ENCODE measurements around the gene SPDEF. TPM values are rescaled to one million over a fixed set of nuclear protein-coding genes. Genes with fewer than 3 reads are reported as not detected.

Gene SPDEF
- total and polyA plus RNA-seq, 7 experiments from 2014 or later, result 0.39 to 0.40 TPM; not detected in 5

GRCh38 chr6:34536251-34536958 lies 19.7 kb downstream of the SPDEF start:
- no peaks in the 10 kb centered on the region for H3K36me3 ChIP-seq (ENCODE audit: control insufficient read depth in 2 of 3, insufficient read depth in 3 of 3, low read length in 3 of 3)
- Mint-ChIP-seq H3K4me1 (no peaks in the 10 kb centered on the region), H3K27ac (no peak overlapping the region), H3K4me3 (no peak overlapping the region), H3K9me3 (no peaks in the 10 kb centered on the region), H3K36me3 (no peaks in the 10 kb centered on the region), H3K27me3 (no peaks in the 10 kb centered on the region)
- H3K27ac ChIP-seq (ENCODE audit: low read depth, low read length), result no peak overlapping the region
- intact Hi-C loops (cut with micrococcal nuclease), result no loop called here
- no peaks in the 10 kb centered on the region for H3K4me1 ChIP-seq (ENCODE audit: control insufficient read depth in 2 of 2, insufficient read depth in 2 of 2, low read length in 2 of 2)
- ChIA-PET CTCF (interaction anchor here (0.5 kb wide), 1 partner anchor 49 kb away, joined by 4 read pairs; no protein-coding TSS in a partner anchor), POLR2A (no interaction called here)
- no peaks in the 10 kb centered on the region for H3K9me3 ChIP-seq (ENCODE audit: control insufficient read depth in 2 of 3, low read length in 3 of 3)
- H3K4me3 ChIP-seq (ENCODE audit: low read length), result no peak overlapping the region
- no peaks in the 10 kb centered on the region for H3K27me3 ChIP-seq (ENCODE audit: control insufficient read depth in 2 of 2, insufficient read depth in 2 of 2, low read length in 2 of 2)
- ATAC-seq (no peak), DNase-seq (no peak)

- intact Hi-C loops (cut with micrococcal nuclease), result no loop called here
- ChIA-PET CTCF (no interaction called here), POLR2A (no interaction called here)
- no peaks in the 10 kb centered on the region for H3K27me3 Mint-ChIP-seq
- ATAC-seq (no peak), DNase-seq (no peak)
- Histone ChIP-seq H3K27ac (ENCODE audit: low read depth, low read length) (no peak overlapping the region), H3K4me3 (ENCODE audit: low read length) (no peak overlapping the region), H3K27me3 (ENCODE audit: control insufficient read depth in 2 of 2, insufficient read depth in 2 of 2, low read length in 2 of 2) (no peaks in the 10 kb centered on the region), H3K36me3 (ENCODE audit: control insufficient read depth in 2 of 3, insufficient read depth in 3 of 3, low read length in 3 of 3) (no peaks in the 10 kb centered on the region), H3K9me3 (ENCODE audit: control insufficient read depth in 2 of 3, low read length in 3 of 3) (no peaks in the 10 kb centered on the region), H3K4me1 (ENCODE audit: control insufficient read depth in 2 of 2, insufficient read depth in 2 of 2, low read length in 2 of 2) (no peaks in the 10 kb centered on the region)
- no peak overlapping the region for H3K4me3 Mint-ChIP-seq
- H3K36me3 Mint-ChIP-seq, result no peaks in the 10 kb centered on the region
- H3K9me3 Mint-ChIP-seq, result no peaks in the 10 kb centered on the region
- no peaks in the 10 kb centered on the region for H3K4me1 Mint-ChIP-seq
- H3K27ac Mint-ChIP-seq, result no peak overlapping the region
Measured at GRCh38 chr6:34535646-34536045, 20.5 kb downstream of the SPDEF start.

- DNase-seq (no peak), ATAC-seq (no peak)
- Histone ChIP-seq H3K36me3 (ENCODE audit: control insufficient read depth in 2 of 3, insufficient read depth in 3 of 3, low read length in 3 of 3) (no peaks in the 10 kb centered on the region), H3K27ac (ENCODE audit: low read depth, low read length) (no peak overlapping the region), H3K4me1 (ENCODE audit: control insufficient read depth in 2 of 2, insufficient read depth in 2 of 2, low read length in 2 of 2) (no peaks in the 10 kb centered on the region), H3K4me3 (ENCODE audit: low read length) (no peak overlapping the region), H3K9me3 (ENCODE audit: control insufficient read depth in 2 of 3, low read length in 3 of 3) (no peaks in the 10 kb centered on the region), H3K27me3 (ENCODE audit: control insufficient read depth in 2 of 2, insufficient read depth in 2 of 2, low read length in 2 of 2) (no peaks in the 10 kb centered on the region)
- ChIA-PET POLR2A (no interaction called here), CTCF (no interaction called here)
- no peaks in the 10 kb centered on the region for H3K36me3 Mint-ChIP-seq
- H3K27me3 Mint-ChIP-seq, result no peaks in the 10 kb centered on the region
- intact Hi-C loops (cut with micrococcal nuclease), result no loop called here
- no peaks in the 10 kb centered on the region for H3K4me1 Mint-ChIP-seq
- no peak overlapping the region for H3K4me3 Mint-ChIP-seq
- H3K9me3 Mint-ChIP-seq, result no peaks in the 10 kb centered on the region
- no peak overlapping the region for H3K27ac Mint-ChIP-seq
Measured at GRCh38 chr6:34535199-34535598, 20.9 kb downstream of the SPDEF start.

GRCh38 chr6:34534656-34535055 lies 21.5 kb downstream of the SPDEF start:
- H3K27ac Mint-ChIP-seq, result no peak overlapping the region
- Histone ChIP-seq H3K9me3 (ENCODE audit: control insufficient read depth in 2 of 3, low read length in 3 of 3) (no peaks in the 10 kb centered on the region), H3K36me3 (ENCODE audit: control insufficient read depth in 2 of 3, insufficient read depth in 3 of 3, low read length in 3 of 3) (no peaks in the 10 kb centered on the region), H3K4me3 (ENCODE audit: low read length) (no peak overlapping the region), H3K27ac (ENCODE audit: low read depth, low read length) (no peak overlapping the region), H3K27me3 (ENCODE audit: control insufficient read depth in 2 of 2, insufficient read depth in 2 of 2, low read length in 2 of 2) (no peaks in the 10 kb centered on the region), H3K4me1 (ENCODE audit: control insufficient read depth in 2 of 2, insufficient read depth in 2 of 2, low read length in 2 of 2) (no peaks in the 10 kb centered on the region)
- ATAC-seq, result no peak
- intact Hi-C loops (cut with micrococcal nuclease), result no loop called here
- no peaks in the 10 kb centered on the region for H3K27me3 Mint-ChIP-seq
- no peaks in the 10 kb centered on the region for H3K36me3 Mint-ChIP-seq
- CTCF ChIA-PET, result no interaction called here
- H3K9me3 Mint-ChIP-seq, result no peaks in the 10 kb centered on the region
- H3K4me3 Mint-ChIP-seq, result no peak overlapping the region
- POLR2A ChIA-PET, result no interaction called here
- no peak for DNase-seq
- H3K4me1 Mint-ChIP-seq, result no peaks in the 10 kb centered on the region

GRCh38 chr6:34534146-34534545 lies 22.0 kb downstream of the SPDEF start:
- Mint-ChIP-seq H3K9me3 (no peaks in the 10 kb centered on the region), H3K4me3 (no peak overlapping the region), H3K4me1 (no peaks in the 10 kb centered on the region), H3K36me3 (no peaks in the 10 kb centered on the region), H3K27ac (no peak overlapping the region), H3K27me3 (no peaks in the 10 kb centered on the region)
- ATAC-seq, result no peak
- Histone ChIP-seq H3K9me3 (ENCODE audit: control insufficient read depth in 2 of 3, low read length in 3 of 3) (no peaks in the 10 kb centered on the region), H3K36me3 (ENCODE audit: control insufficient read depth in 2 of 3, insufficient read depth in 3 of 3, low read length in 3 of 3) (no peaks in the 10 kb centered on the region), H3K4me1 (ENCODE audit: control insufficient read depth in 2 of 2, insufficient read depth in 2 of 2, low read length in 2 of 2) (no peaks in the 10 kb centered on the region), H3K27me3 (ENCODE audit: control insufficient read depth in 2 of 2, insufficient read depth in 2 of 2, low read length in 2 of 2) (no peaks in the 10 kb centered on the region), H3K4me3 (ENCODE audit: low read length) (no peak overlapping the region), H3K27ac (ENCODE audit: low read depth, low read length) (no peak overlapping the region)
- intact Hi-C loops (cut with micrococcal nuclease), result no loop called here
- DNase-seq, result no peak
- ChIA-PET POLR2A (no interaction called here), CTCF (interaction anchor here (0.6 kb wide), 1 partner anchor 221 kb away, joined by 3 read pairs; no protein-coding TSS in a partner anchor)

- H3K27me3 ChIP-seq (ENCODE audit: control insufficient read depth in 2 of 2, insufficient read depth in 2 of 2, low read length in 2 of 2), result no peaks in the 10 kb centered on the region
- intact Hi-C loops (cut with micrococcal nuclease), result no loop called here
- peaks cover 0 to 4% of the 10 kb centered on the region in 2 donors for H3K4me1 ChIP-seq (ENCODE audit: control insufficient read depth in 2 of 2, insufficient read depth in 2 of 2, low read length in 2 of 2)
- no peak overlapping the region for H3K27ac Mint-ChIP-seq
- H3K36me3 Mint-ChIP-seq, result no peaks in the 10 kb centered on the region
- no peak overlapping the region for H3K27ac ChIP-seq (ENCODE audit: low read depth, low read length)
- POLR2A ChIA-PET, result no interaction called here
- H3K9me3 Mint-ChIP-seq, result no peaks in the 10 kb centered on the region
- H3K36me3 ChIP-seq (ENCODE audit: control insufficient read depth in 2 of 3, insufficient read depth in 3 of 3, low read length in 3 of 3), result no peaks in the 10 kb centered on the region
- ATAC-seq, result no peak
- peak overlapping the region in 1 of 10 donors; percentile 42 for H3K4me3 Mint-ChIP-seq
- no peak overlapping the region for H3K4me3 ChIP-seq (ENCODE audit: low read length)
- H3K27me3 Mint-ChIP-seq, result peaks cover 0 to 2% (median 0%) of the 10 kb centered on the region in 5 donors
- no peaks in the 10 kb centered on the region for H3K9me3 ChIP-seq (ENCODE audit: control insufficient read depth in 2 of 3, low read length in 3 of 3)
- no peak for DNase-seq
- H3K4me1 Mint-ChIP-seq, result peaks cover 0 to 7% (median 6%) of the 10 kb centered on the region in 7 donors
- CTCF ChIA-PET, result no interaction called here
Measured at GRCh38 chr6:34532230-34532629, 23.9 kb downstream of the SPDEF start.

- no peak overlapping the region for H3K4me3 ChIP-seq (ENCODE audit: low read length)
- H3K4me3 Mint-ChIP-seq, result peak overlapping the region in 2 of 10 donors; percentile 25 to 42
- POLR2A ChIA-PET, result no interaction called here
- H3K27me3 ChIP-seq (ENCODE audit: control insufficient read depth in 2 of 2, insufficient read depth in 2 of 2, low read length in 2 of 2), result no peaks in the 10 kb centered on the region
- peaks cover 0 to 12% (median 7%) of the 10 kb centered on the region in 7 donors for H3K4me1 Mint-ChIP-seq
- CTCF ChIA-PET, result interaction anchor here (0.7 kb wide), 1 partner anchor 226 kb away, joined by 3 read pairs; the partner anchor contains the start of gene SNRPC
- no peak overlapping the region for H3K27ac ChIP-seq (ENCODE audit: low read depth, low read length)
- no peaks in the 10 kb centered on the region for H3K9me3 ChIP-seq (ENCODE audit: control insufficient read depth in 2 of 3, low read length in 3 of 3)
- no peaks in the 10 kb centered on the region for H3K36me3 ChIP-seq (ENCODE audit: control insufficient read depth in 2 of 3, insufficient read depth in 3 of 3, low read length in 3 of 3)
- peaks cover 0 to 2% (median 0%) of the 10 kb centered on the region in 5 donors for H3K27me3 Mint-ChIP-seq
- ATAC-seq (no peak), DNase-seq (peak in 4 of 9 donors; percentile 11 to 54 (median 32))
- intact Hi-C loops (cut with micrococcal nuclease), result no loop called here
- H3K27ac Mint-ChIP-seq, result no peak overlapping the region
- no peaks in the 10 kb centered on the region for H3K36me3 Mint-ChIP-seq
- H3K4me1 ChIP-seq (ENCODE audit: control insufficient read depth in 2 of 2, insufficient read depth in 2 of 2, low read length in 2 of 2), result peaks cover 1 to 6% of the 10 kb centered on the region in 2 donors
- no peaks in the 10 kb centered on the region for H3K9me3 Mint-ChIP-seq
Measured at GRCh38 chr6:34531580-34532201, 24.4 kb downstream of the SPDEF start.

All from naive thymus-derived CD4-positive, alpha-beta T cell (primary cell).